A549 (cell line): ENCODE results near the gene OPN1SW. TPM values are rescaled to one million over a fixed set of nuclear protein-coding genes. Genes with fewer than 3 reads are reported as not detected.

Experiments
- ATAC-seq, 2 experiments: fragments of 200-7000 bp in 1 of 2; fragments of >200 bp in 1 of 2; cut with Nextera tagmentation in 1 of 2; cut with Tn5 transposase in 1 of 2; 3 replicates each; pipeline versions ENCODE4 v1.8.0 to v1.9.1; 2018 to 2020; ENCODE audit warnings: mild to moderate bottlenecking in 1 of 2, moderate library complexity in 1 of 2
- CTCF ChIA-PET: fragments of 300-600 bp; sonication (Branson Sonifier 250); formaldehyde crosslinking; extraction: SDS; loops from one replicate; lab custom pipeline; 2021; ENCODE audit warnings: antibody characterized with exemption, inconsistent platforms; lab: Yijun Ruan, JAX
- POLR2A ChIA-PET: fragments of 350-600 bp; formaldehyde crosslinking; extraction: SDS; loops from one replicate; lab custom pipeline; 2021; ENCODE audit warnings: antibody characterized with exemption, inconsistent platforms; lab: Yijun Ruan, JAX
- DNase-seq, 2 experiments: peaks; one replicate each; pipeline versions ENCODE4 v3.0.0 to v3.0.0-alpha.2; 2011 to 2016; ENCODE audit warnings: low read depth in 1 of 2, low spot score in 1 of 2
- FAIRE-seq: peaks from 2 replicates; lab custom pipeline; 2011; peaks lifted over from hg19 to GRCh38; lab: Jason Lieb, UNC
- H3K27ac ChIP-seq, 2 experiments: fragments of >200 bp; sonication (Bioruptor Twin); formaldehyde crosslinking; 3 replicates each; pipeline ENCODE4 v1.5.1; 2016 to 2017
- H3K4me1 ChIP-seq: fragments of >200 bp; sonication (Bioruptor Twin); formaldehyde crosslinking; 3 replicates; pipeline ENCODE4 v1.6.1; 2016
- H3K4me2 ChIP-seq: fragments of >200 bp; sonication (Bioruptor Twin); formaldehyde crosslinking; 3 replicates; pipeline ENCODE4 v1.6.1; 2016
- H3K4me3 ChIP-seq: fragments of >200 bp; sonication (Bioruptor Twin); formaldehyde crosslinking; 3 replicates; pipeline ENCODE4 v1.5.1; 2016
- H3K9me3 ChIP-seq: fragments of >200 bp; sonication (Bioruptor Twin); formaldehyde crosslinking; 3 replicates; pipeline ENCODE4 v1.6.1; 2016
- ATOH8 ChIP-seq: fragments of 250-450 bp; sonication (Bioruptor Pico); IDR thresholded peaks from 2 replicates; pipeline ENCODE4 v1.5.0; 2020; ENCODE audit warnings: low read depth, mild to moderate bottlenecking, moderate library complexity
- BCL3 ChIP-seq: fragments of >200 bp; sonication (Bioruptor Twin); formaldehyde crosslinking; IDR thresholded peaks from 3 replicates; pipeline ENCODE4 v1.6.1; 2016
- CHD2 ChIP-seq: fragments of 150-350 bp; IDR thresholded peaks from 2 replicates; pipeline ENCODE4 v1.6.1; 2014; ENCODE audit warnings: low read length; ENCODE audit not compliant: partially characterized antibody
- CHD4 ChIP-seq: fragments of 200-600 bp; sonication (generic); IDR thresholded peaks from 2 replicates; pipeline ENCODE4 v1.6.1; 2016; ENCODE audit warnings: antibody characterized with exemption, mild to moderate bottlenecking, borderline replicate concordance
- CTCF ChIP-seq: fragments of >200 bp; sonication (Bioruptor Twin); formaldehyde crosslinking; IDR thresholded peaks from 3 replicates; pipeline ENCODE4 v1.5.1; 2016
- EHMT2 ChIP-seq: fragments of 200-600 bp; sonication (generic); IDR thresholded peaks from 2 replicates; pipeline ENCODE4 v1.6.1; 2016; ENCODE audit warnings: antibody characterized with exemption, low read depth, mild to moderate bottlenecking, moderate library complexity
- FOSL2 ChIP-seq, 2 experiments: fragments of 450-650 bp in 1 of 2; fragments of >200 bp in 1 of 2; sonication (Bioruptor Twin) in 1 of 2; formaldehyde crosslinking; IDR thresholded peaks; 2 replicates each; pipeline versions ENCODE4 v1.5.0 to v1.6.1; 2016 to 2020; ENCODE audit warnings: mild to moderate bottlenecking in 1 of 2, moderate library complexity in 1 of 2
- FOXS1 ChIP-seq: fragments of 250-450 bp; sonication (Bioruptor Pico); IDR thresholded peaks from 2 replicates; pipeline ENCODE4 v1.5.0; 2020; ENCODE audit warnings: mild to moderate bottlenecking, moderate library complexity
- GATA3 ChIP-seq: IDR thresholded peaks from 2 replicates; pipeline ENCODE4 v1.6.1; 2012; ENCODE audit warnings: borderline replicate concordance
- HES2 ChIP-seq: fragments of >200 bp; sonication (Bioruptor Twin); formaldehyde crosslinking; IDR thresholded peaks from 2 replicates; pipeline ENCODE4 v1.6.1; 2016
- HMGXB4 ChIP-seq: fragments of 250-450 bp; sonication (Bioruptor Pico); IDR thresholded peaks from 2 replicates; pipeline ENCODE4 v1.5.0; 2021; ENCODE audit warnings: mild to moderate bottlenecking, moderate library complexity, borderline replicate concordance
- HOXA7 ChIP-seq: fragments of 250-450 bp; sonication (Bioruptor Pico); IDR thresholded peaks from 2 replicates; pipeline ENCODE4 v1.5.0; 2020; ENCODE audit warnings: mild to moderate bottlenecking, moderate library complexity
- MAFK ChIP-seq: fragments of 450-650 bp; IDR thresholded peaks from 2 replicates; pipeline ENCODE4 v1.6.1; 2014; ENCODE audit not compliant: partially characterized antibody
- MAX ChIP-seq: IDR thresholded peaks from 2 replicates; pipeline ENCODE4 v1.6.1; 2012
- MAZ ChIP-seq: fragments of 150-350 bp; IDR thresholded peaks from 2 replicates; pipeline ENCODE4 v1.6.1; 2014; ENCODE audit warnings: antibody characterized with exemption, low read depth, low read length, borderline replicate concordance
- NFE2L2 ChIP-seq: fragments of 150-350 bp; conservative IDR thresholded peaks from 2 replicates; pipeline ENCODE4 v1.6.1; 2014; ENCODE audit warnings: low read length
- NPAS2 ChIP-seq: fragments of 250-450 bp; sonication (Bioruptor Pico); IDR thresholded peaks from 2 replicates; pipeline ENCODE4 v1.8.0; 2022; ENCODE audit warnings: mild to moderate bottlenecking, moderate library complexity, borderline replicate concordance
- NR3C1 ChIP-seq: fragments of >200 bp; sonication (Bioruptor Twin); formaldehyde crosslinking; IDR thresholded peaks from 3 replicates; pipeline ENCODE4 v1.6.1; 2017
- PBX3 ChIP-seq: IDR thresholded peaks from 2 replicates; pipeline ENCODE4 v1.6.1; 2012
- RAD21 ChIP-seq, 2 experiments: fragments of >200 bp in 1 of 2; sonication (Bioruptor Twin) in 1 of 2; formaldehyde crosslinking in 1 of 2; IDR thresholded peaks in 1 of 2; conservative IDR thresholded peaks in 1 of 2; 2 replicates in 1 of 2; 3 replicates in 1 of 2; pipeline ENCODE4 v1.6.1; 2012 to 2018; ENCODE audit warnings: inconsistent platforms in 1 of 2
- RCOR1 ChIP-seq: fragments of 150-350 bp; IDR thresholded peaks from 2 replicates; pipeline ENCODE4 v1.6.1; 2014; ENCODE audit warnings: antibody characterized with exemption, low read length, low read depth
- RNF2 ChIP-seq: fragments of 200-600 bp; sonication (generic); IDR thresholded peaks from 2 replicates; pipeline ENCODE4 v1.6.1; 2016; ENCODE audit warnings: low read depth, mild to moderate bottlenecking, antibody characterized with exemption, moderate library complexity, borderline replicate concordance
- TFCP2L1 ChIP-seq: fragments of 250-450 bp; sonication (Bioruptor Pico); IDR thresholded peaks from 2 replicates; pipeline ENCODE4 v1.5.0; 2021; ENCODE audit warnings: mild to moderate bottlenecking
- TP53 ChIP-seq: fragments of 250-450 bp; sonication (Bioruptor Pico); IDR thresholded peaks from 2 replicates; pipeline ENCODE4 v1.5.0; 2021; ENCODE audit warnings: mild to moderate bottlenecking, moderate library complexity
- ZC3H11A ChIP-seq: fragments of 450-650 bp; IDR thresholded peaks from 2 replicates; pipeline ENCODE4 v1.6.1; 2014; ENCODE audit warnings: antibody characterized with exemption, mild to moderate bottlenecking
- ZFP36 ChIP-seq: fragments of 450-650 bp; IDR thresholded peaks from 2 replicates; pipeline ENCODE4 v1.6.1; 2014; ENCODE audit warnings: borderline replicate concordance; ENCODE audit not compliant: partially characterized antibody
- ZSCAN20 ChIP-seq: fragments of 250-450 bp; sonication (Bioruptor Pico); IDR thresholded peaks from 2 replicates; pipeline ENCODE4 v1.8.0; 2022; ENCODE audit warnings: mild to moderate bottlenecking, moderate library complexity
- WGBS: methylation state at CpG from one replicate; pipeline ENCODE4 v1.1.6; 2017; ENCODE audit errors: missing lambda C conversion rate; 5-methylcytosine and 5-hydroxymethylcytosine counted together
- polyA plus RNA-seq, 4 experiments: library from polyadenylated mRNA; depleted of rRNA in 3 of 4; stranded (reverse); fragments of >200 nt; fragmentation: RNase III in 1 of 4; extraction: RNeasy Plus Mini Kit Qiagen cat#74134 plus additional on column Dnase treatment in 1 of 4; gene quantifications; 2 replicates in 3 of 4; 3 replicates in 1 of 4; pipeline ENCODE4 v1.2.3, GENCODE V29; 2011 to 2017

Gene OPN1SW
- polyA plus RNA-seq, 2 of the 4 experiments (the other 2 are of a cell fraction): not detected

- TF ChIP-seq PBX3 (no peak), TFCP2L1 (CRISPR knock-in tag) (no peak), RAD21 (conservative IDR thresholded peaks at IDR 0.05 in 1 of 2, IDR thresholded peaks at IDR 0.05 in 1 of 2) (no peak), ATOH8 (CRISPR knock-in tag) (no peak), FOSL2 (IDR thresholded peaks at IDR 0.05) (no peak), FOSL2 (CRISPR knock-in tag; IDR thresholded peaks at IDR 0.05) (no peak), TP53 (no peak), HOXA7 (CRISPR knock-in tag) (no peak), EHMT2 (no peak), ZC3H11A (no peak), ZSCAN20 (no peak)
Observed at GRCh38 chr7:128747327-128748079, 28.1 kb downstream of the OPN1SW start (continued).

GRCh38 chr7:128745706-128746105 lies 29.9 kb downstream of the OPN1SW start:
- no peak for FAIRE-seq
- TF ChIP-seq MAFK: no peak
- no peak for TF ChIP-seq FOXS1 (CRISPR knock-in tag)
- TF ChIP-seq NFE2L2: no peak
- no peak for TF ChIP-seq NR3C1
- TF ChIP-seq BCL3: no peak
- TF ChIP-seq MAZ: no peak
- no peak for TF ChIP-seq ZFP36
- no peak for TF ChIP-seq TP53
- no peak for TF ChIP-seq CHD2
- TF ChIP-seq GATA3: no peak
- TF ChIP-seq ZSCAN20: no peak
- no peak for TF ChIP-seq EHMT2
- Histone ChIP-seq H3K27ac (no peak overlapping the region), H3K4me3 (no peak overlapping the region), H3K9me3 (no peaks in the 10 kb centered on the region), H3K4me2 (no peak overlapping the region), H3K4me1 (peaks cover 37% of the 10 kb centered on the region)
- ChIA-PET CTCF (interaction anchor here (0.7 kb wide), 1 partner anchor 29 kb away, joined by 4 read pairs; no protein-coding TSS in a partner anchor), POLR2A (no interaction called here)
- DNase-seq: no peak
- no peak for ATAC-seq
- WGBS: 100% methylated on average over 1 of the region's 1 CpG

GRCh38 chr7:128744366-128744905 lies 31.2 kb downstream of the OPN1SW start:
- H3K4me1 ChIP-seq: peaks cover 41% of the 10 kb centered on the region
- WGBS: 64% methylated on average over 2 of the region's 2 CpGs
- ATAC-seq (no peak), FAIRE-seq (no peak), DNase-seq (no peak)
- no peak overlapping the region for H3K27ac ChIP-seq
- H3K4me3 ChIP-seq: no peak overlapping the region
- ChIA-PET CTCF (no interaction called here), POLR2A (interaction anchor here (1.8 kb wide), 1 partner anchor 11 kb away, joined by 4 read pairs; no protein-coding TSS in a partner anchor)
- no peaks in the 10 kb centered on the region for H3K9me3 ChIP-seq
- H3K4me2 ChIP-seq: no peak overlapping the region
- TF ChIP-seq HMGXB4: no peak
- TF ChIP-seq RAD21 (conservative IDR thresholded peaks at IDR 0.05 in 1 of 2, IDR thresholded peaks at IDR 0.05 in 1 of 2): no peak
- no peak for TF ChIP-seq MAX
- TF ChIP-seq RNF2: no peak
- TF ChIP-seq RCOR1: no peak
- TF ChIP-seq ZSCAN20: no peak
- no peak for TF ChIP-seq NPAS2 (CRISPR knock-in tag)
- no peak for TF ChIP-seq EHMT2
- no peak for TF ChIP-seq CTCF
- TF ChIP-seq HES2: no peak
- TF ChIP-seq CHD4: no peak
